ENCODE results near the gene JMJD1C. TPM values are rescaled to one million over a fixed set of nuclear protein-coding genes. Genes with fewer than 3 reads are reported as not detected.

The JMJD1C gene
- total RNA-seq, 1 donor from 2014 or later = 84.2 TPM

- intact Hi-C loops (cut with DNase I) = no loop called here
- H3K4me1 ChIP-seq = peaks cover 13% of the 10 kb centered on the region
- no peak for ATAC-seq
Measured at GRCh38 chr10:63224241-63224640, 241.5 kb downstream of the JMJD1C start.

GRCh38 chr10:63221950-63222349 lies 243.8 kb downstream of the JMJD1C start:
- H3K27me3 ChIP-seq = no peaks in the 10 kb centered on the region
- H3K9me3 ChIP-seq = no peaks in the 10 kb centered on the region
- H3K27ac ChIP-seq = no peak overlapping the region
- intact Hi-C loops (cut with DNase I) = no loop called here
- TF ChIP-seq CTCF (IDR thresholded peaks at IDR 0.05) = no peak
- no peaks in the 10 kb centered on the region for H3K36me3 ChIP-seq
- H3K4me3 ChIP-seq = no peak overlapping the region
- ATAC-seq = no peak
- peaks cover 7% of the 10 kb centered on the region for H3K4me1 ChIP-seq
- DNase-seq = no peak

More at GRCh38 chr10:63224241-63224640, 241.5 kb downstream of the JMJD1C start:
- Histone ChIP-seq H3K27me3 (no peaks in the 10 kb centered on the region), H3K36me3 (no peaks in the 10 kb centered on the region), H3K27ac (no peak overlapping the region), H3K9me3 (no peaks in the 10 kb centered on the region), H3K4me3 (no peak overlapping the region)
- no peak for TF ChIP-seq CTCF (IDR thresholded peaks at IDR 0.05)
- no peak for DNase-seq

DNA sequence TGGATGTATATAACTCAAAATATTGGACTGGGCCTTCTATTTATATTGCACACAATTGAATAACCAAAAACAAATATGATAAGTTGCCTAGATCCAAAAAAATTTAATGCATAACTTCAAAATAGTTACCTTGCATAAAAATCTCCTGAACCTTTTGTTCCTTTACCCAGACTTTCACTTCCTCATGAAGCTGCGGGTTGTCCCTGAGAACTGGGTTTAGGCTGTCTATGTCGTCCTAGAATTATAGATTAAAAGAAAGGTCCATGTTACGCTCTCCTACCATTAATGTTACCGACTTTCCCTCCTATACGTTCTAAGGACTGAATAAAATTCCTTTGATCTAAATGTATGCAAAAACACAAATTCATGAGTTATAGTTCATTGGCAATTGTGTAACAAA lies 246.0 kb downstream of the JMJD1C start:
- H3K4me3 ChIP-seq = no peak overlapping the region
- intact Hi-C loops (cut with DNase I) = no loop called here
- no peak for TF ChIP-seq CTCF (IDR thresholded peaks at IDR 0.05)
- peaks cover 7% of the 10 kb centered on the region for H3K4me1 ChIP-seq
- no peak for ATAC-seq
- H3K27ac ChIP-seq = no peak overlapping the region
- peaks cover 13% of the 10 kb centered on the region for H3K36me3 ChIP-seq
- no peaks in the 10 kb centered on the region for H3K9me3 ChIP-seq
- DNase-seq = no peak
- no peaks in the 10 kb centered on the region for H3K27me3 ChIP-seq

DNA sequence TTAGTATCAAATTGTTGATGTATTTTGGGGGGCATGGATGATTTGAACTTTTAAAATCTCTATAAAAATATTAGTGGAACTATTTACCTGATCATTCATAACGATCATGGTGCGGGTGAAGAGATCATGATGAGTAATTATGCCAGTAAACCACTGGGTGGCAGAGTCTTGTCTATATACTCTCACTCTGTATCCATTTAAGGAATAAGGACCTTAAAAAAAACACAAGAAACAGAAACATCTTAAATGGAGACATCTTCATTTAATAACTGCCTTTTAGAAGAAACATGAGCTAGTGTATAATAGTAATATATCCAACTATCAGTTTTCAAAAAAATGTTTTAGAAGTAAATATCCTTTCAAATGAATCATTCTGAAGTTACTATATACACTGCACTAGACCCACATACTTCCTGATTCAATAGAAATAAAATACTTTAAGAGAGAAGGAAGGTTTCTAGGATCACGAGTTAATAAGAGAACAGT lies 248.6 kb downstream of the JMJD1C start:
- intact Hi-C loops (cut with DNase I) = no loop called here

DNA sequence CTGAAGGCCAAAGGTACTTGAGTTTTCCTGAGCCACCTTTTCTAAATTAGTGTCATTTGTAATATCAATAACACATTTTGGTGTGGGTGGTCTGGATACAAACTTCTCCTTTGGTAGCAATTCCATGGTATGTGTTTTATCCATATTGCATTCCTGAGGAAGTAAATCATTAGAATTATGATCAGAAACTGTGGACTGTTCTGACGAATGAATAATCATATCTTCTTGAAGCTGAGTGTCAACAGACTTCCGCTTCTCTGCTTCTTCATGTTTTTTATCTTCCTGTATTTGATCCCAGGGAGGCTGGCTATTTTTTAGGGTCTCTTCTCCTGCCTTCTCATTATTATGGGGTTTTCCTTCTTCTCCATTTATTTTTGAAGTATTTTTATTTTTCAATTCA lies 251.2 kb downstream of the JMJD1C start:
- TF ChIP-seq CTCF (IDR thresholded peaks at IDR 0.05) = no peak
- intact Hi-C loops (cut with DNase I) = no loop called here
- no peak overlapping the region for H3K4me3 ChIP-seq
- DNase-seq = no peak
- H3K4me1 ChIP-seq = peaks cover 18% of the 10 kb centered on the region
- ATAC-seq = peak; percentile 43
- H3K27me3 ChIP-seq = no peaks in the 10 kb centered on the region
- no peaks in the 10 kb centered on the region for H3K9me3 ChIP-seq
- H3K27ac ChIP-seq = no peak overlapping the region
- H3K36me3 ChIP-seq = peaks cover 42% of the 10 kb centered on the region

More for the DNA sequence above, 248.6 kb downstream of the JMJD1C start:
- ATAC-seq = peak; percentile 91
- DNase-seq = no peak
- Histone ChIP-seq H3K27me3 (no peaks in the 10 kb centered on the region), H3K4me3 (no peak overlapping the region), H3K27ac (no peak overlapping the region), H3K4me1 (peaks cover 7% of the 10 kb centered on the region), H3K9me3 (no peaks in the 10 kb centered on the region), H3K36me3 (peaks cover 39% of the 10 kb centered on the region)
- TF ChIP-seq CTCF (IDR thresholded peaks at IDR 0.05) = peak; percentile 74

DNA sequence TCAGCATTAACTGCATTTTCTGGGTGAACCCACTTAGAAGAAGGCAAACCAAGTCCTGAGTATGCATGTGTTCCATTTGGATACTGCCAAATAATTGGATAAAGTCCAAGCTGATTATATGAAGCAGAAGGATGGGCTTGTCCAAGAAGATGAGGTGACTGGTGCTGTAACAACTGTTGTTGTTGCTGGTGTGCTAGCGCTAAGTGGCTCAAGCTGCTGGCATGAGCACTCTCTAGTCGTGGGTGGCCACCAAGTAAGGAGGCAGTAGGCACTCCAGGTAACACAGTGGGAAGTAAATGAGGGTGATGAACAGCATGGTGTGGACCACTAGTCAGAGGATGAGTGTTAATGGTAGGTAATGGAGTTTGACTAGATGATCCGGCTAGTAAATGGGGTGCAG lies 252.3 kb downstream of the JMJD1C start:
- no peaks in the 10 kb centered on the region for H3K27me3 ChIP-seq
- H3K4me3 ChIP-seq = no peak overlapping the region
- ATAC-seq (no peak), DNase-seq (no peak)
- no peaks in the 10 kb centered on the region for H3K9me3 ChIP-seq
- intact Hi-C loops (cut with DNase I) = no loop called here
- H3K4me1 ChIP-seq = peaks cover 11% of the 10 kb centered on the region
- no peak for TF ChIP-seq CTCF (IDR thresholded peaks at IDR 0.05)
- H3K36me3 ChIP-seq = peaks cover 45% of the 10 kb centered on the region
- H3K27ac ChIP-seq = no peak overlapping the region
